GM12801 (cell line): ENCODE results near the gene NCAPG2.

ENCODE experiments used
- TF ChIP-seq, protein P1 (sequence below): IDR thresholded peaks from one replicate; pipeline ENCODE4 v1.5.1; 2011; ENCODE audit warnings: control low read depth; ENCODE audit not compliant: insufficient read length; ENCODE audit errors: extremely low read depth

Gene NCAPG2

DNA sequence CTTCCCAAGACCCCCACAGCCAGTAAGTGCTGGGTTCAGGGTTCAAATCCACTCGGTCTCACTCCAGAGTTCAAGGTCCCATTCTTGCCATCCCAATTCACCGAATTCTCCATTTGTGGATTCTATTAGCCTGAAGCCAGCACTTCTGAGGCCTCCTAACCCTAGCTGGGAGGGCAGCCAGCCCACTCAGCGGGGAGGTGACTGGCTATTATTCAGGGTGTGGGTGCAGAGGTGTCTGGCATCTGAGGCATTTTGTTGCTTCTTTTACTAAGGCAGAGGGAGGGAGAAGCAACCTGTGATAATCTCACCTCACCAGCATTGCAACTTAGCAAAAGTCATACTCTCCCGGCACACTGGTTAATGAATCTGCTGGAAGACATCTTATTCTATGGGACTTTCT lies 108.3 kb downstream of the NCAPG2 start:
- TF ChIP-seq, protein P1, sequence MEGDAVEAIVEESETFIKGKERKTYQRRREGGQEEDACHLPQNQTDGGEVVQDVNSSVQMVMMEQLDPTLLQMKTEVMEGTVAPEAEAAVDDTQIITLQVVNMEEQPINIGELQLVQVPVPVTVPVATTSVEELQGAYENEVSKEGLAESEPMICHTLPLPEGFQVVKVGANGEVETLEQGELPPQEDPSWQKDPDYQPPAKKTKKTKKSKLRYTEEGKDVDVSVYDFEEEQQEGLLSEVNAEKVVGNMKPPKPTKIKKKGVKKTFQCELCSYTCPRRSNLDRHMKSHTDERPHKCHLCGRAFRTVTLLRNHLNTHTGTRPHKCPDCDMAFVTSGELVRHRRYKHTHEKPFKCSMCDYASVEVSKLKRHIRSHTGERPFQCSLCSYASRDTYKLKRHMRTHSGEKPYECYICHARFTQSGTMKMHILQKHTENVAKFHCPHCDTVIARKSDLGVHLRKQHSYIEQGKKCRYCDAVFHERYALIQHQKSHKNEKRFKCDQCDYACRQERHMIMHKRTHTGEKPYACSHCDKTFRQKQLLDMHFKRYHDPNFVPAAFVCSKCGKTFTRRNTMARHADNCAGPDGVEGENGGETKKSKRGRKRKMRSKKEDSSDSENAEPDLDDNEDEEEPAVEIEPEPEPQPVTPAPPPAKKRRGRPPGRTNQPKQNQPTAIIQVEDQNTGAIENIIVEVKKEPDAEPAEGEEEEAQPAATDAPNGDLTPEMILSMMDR, result no peak

DNA sequence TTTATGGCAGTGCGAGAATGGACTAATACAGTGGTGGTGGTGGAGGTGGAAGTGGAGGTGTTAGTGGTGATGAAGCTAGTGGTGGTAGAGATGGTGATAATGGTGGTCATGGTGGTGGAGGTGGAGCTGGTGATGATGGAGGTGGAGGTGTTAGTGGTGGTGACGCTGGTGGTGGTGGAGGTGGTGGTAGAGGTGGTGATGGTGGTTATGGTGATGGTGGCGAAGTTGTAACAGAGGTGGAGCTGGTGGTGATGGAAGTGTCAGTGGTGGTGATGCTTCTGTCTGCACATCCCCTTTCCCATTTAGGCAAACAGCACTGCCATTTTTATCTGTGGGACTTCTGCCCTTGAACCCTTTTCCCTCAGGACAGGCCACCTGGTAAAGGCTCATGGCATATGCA lies 109.5 kb downstream of the NCAPG2 start:
- TF ChIP-seq, protein P1, result no peak

DNA sequence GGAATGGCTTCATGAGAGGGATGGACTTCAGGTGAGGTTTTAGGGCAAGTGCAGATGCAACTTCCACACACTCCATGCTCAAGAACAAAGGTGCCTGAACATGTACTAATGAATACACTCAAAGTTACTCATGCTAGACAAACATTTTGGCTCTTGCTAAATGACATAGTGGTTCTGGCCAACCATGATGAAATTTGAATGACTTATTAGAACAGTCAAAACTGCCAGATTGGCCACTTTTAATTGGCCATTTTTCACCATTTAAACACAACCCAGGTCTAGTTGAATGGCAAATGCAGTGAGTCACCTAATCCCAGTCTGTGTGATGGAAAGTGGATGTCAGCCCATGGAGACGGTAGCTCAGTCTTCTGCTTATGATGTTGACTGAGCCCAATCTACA lies 112.1 kb downstream of the NCAPG2 start:
- TF ChIP-seq, protein P1, result no peak

DNA sequence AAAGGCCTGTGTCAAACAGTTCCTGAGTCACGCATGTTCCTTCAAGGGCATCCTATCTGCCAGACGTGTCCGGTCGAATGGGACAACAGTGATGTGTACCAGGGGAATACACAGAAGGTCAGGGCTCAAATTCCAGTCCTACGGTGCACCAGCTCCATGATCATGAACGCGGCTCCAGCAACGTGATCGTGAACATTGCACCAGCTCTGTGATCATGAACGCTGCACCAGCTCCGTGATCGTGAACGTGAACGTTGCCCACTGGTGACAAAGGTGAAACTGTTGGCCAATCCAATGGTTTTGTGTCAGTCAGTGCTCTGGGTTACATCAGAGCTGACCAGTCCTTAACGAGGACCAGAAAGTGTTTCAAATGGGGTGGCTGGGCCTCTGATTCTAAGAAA lies 112.7 kb downstream of the NCAPG2 start:
- TF ChIP-seq, protein P1, result no peak

DNA sequence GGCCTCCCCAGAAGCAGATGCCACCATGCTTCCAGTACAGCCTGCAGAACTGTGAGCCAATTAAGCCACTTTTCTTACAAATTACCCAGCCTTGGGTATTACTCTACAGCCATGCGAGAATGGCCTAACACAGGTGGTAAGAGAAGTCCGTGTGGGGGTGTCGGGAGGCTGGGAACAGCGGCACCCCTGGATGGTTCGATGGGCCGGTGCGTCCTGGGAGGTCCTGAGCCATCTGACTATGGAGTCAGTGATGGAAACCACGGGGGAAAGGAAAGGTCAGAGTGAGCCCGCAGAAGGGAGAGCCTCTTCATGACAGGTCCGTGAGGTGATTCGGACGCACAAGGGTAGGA lies 114.4 kb downstream of the NCAPG2 start:
- TF ChIP-seq, protein P1, result no peak

DNA sequence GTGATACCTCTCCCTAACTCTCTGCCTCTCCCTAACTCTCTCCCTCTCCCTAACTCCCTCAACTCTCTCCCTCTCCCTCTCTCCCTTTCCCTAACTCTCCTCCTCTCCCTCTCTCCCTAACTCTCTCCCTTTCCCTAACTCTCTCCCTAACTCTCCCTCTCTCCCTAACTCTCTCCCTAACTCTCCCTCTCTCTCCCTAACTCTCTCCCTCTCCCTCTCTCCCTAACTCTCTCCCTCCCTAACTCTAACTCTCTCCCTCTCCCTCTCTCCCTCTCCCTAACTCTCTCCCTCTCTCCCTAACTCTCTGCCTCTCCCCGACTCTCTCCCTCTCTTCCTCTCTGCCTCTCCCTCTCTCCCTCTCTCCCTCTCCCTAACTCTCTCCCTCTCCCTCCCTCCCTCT lies 115.0 kb downstream of the NCAPG2 start:
- TF ChIP-seq, protein P1, result no peak

DNA sequence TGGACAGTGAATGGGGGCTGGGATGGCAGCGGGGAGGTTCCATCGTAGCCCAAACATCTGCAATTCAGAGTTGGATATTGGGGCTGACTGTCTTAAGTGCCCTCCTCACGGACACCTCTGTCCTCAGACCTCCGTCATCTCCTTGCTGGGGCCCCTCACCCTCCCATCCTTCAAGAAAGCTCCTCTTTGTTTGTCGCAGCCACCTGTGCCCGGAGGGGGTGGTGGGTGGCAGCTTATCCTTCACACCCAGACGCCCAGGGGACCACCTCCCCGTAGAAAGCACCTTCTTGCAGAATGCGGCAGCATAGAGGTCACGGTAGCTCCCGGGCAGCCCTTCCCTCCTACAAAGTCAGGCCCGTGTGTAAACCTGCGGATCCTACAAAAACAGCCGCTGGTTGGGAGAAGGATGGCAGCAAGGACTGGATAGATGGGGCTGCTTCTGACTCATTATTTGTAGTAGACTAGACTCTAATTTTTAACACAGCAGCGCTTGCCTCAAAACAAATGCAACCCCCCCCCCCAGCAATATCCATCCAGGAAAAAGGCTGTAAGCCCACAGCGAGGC lies 115.6 kb downstream of the NCAPG2 start:
- TF ChIP-seq, protein P1, result no peak
